ENCODE measurements around the gene PTH2. TPM values are rescaled to one million over a fixed set of nuclear protein-coding genes. Genes with fewer than 3 reads are reported as not detected.

PTH2 gene
- total and polyA plus RNA-seq, 10 donors = not detected

DNA sequence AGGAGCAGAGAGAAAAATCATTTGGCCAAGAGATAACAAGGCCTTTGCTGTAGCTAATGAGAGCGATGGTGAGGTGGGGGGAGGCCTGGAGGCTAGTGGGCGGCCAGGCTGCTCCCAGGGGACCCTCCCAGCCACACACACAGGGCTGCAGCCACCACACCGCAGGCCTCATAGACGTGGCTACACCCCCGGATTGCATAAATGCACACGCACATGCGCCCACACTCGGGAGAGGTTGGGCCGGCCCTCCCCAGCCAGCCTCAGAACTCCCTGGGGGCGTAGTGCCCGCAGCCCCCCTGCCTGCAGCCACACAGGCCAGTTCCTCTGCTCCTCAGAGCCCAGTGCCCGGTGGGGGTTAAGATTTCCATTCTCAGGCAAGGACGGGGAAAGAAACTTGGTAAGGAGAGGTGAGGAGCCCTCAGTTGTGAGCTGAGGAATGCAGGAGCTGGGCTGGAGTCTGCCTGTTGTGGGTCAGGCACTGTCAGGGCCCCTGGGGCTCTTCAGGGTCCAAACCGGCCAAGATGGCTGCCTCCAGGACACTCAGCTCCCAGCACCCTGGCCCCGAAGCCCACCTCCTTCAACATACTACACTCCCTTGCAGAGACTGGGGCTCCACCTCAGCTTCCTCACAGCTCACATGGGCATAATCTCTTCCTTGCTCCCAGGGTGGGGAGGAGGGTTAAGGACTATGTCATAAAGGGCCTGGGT, 8.0 kb downstream of the PTH2 start:
- intact Hi-C loops (cut with DNase I; ENCODE audit: low total_unique reads) = no loop called here
- Histone ChIP-seq H3K36me3 (no peaks in the 10 kb centered on the region), H3K9me3 (no peaks in the 10 kb centered on the region), H3K4me1 (peaks cover 0 to 19% (median 6%) of the 10 kb centered on the region in 6 donors), H3K27me3 (replicated peaks in 1 of 7) (peaks cover 0 to 41% (median 6%) of the 10 kb centered on the region in 7 donors), H3K27ac (no peak overlapping the region), H3K4me3 (no peak overlapping the region)
- TF ChIP-seq POLR2A (IDR thresholded peaks at IDR 0.05) = no peak
- TF ChIP-seq, protein P1, sequence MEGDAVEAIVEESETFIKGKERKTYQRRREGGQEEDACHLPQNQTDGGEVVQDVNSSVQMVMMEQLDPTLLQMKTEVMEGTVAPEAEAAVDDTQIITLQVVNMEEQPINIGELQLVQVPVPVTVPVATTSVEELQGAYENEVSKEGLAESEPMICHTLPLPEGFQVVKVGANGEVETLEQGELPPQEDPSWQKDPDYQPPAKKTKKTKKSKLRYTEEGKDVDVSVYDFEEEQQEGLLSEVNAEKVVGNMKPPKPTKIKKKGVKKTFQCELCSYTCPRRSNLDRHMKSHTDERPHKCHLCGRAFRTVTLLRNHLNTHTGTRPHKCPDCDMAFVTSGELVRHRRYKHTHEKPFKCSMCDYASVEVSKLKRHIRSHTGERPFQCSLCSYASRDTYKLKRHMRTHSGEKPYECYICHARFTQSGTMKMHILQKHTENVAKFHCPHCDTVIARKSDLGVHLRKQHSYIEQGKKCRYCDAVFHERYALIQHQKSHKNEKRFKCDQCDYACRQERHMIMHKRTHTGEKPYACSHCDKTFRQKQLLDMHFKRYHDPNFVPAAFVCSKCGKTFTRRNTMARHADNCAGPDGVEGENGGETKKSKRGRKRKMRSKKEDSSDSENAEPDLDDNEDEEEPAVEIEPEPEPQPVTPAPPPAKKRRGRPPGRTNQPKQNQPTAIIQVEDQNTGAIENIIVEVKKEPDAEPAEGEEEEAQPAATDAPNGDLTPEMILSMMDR (IDR thresholded peaks at IDR 0.05 in 8 of 11, conservative IDR thresholded peaks at IDR 0.05 in 3 of 11) = no peak
- TF ChIP-seq POLR2AphosphoS5 (IDR thresholded peaks at IDR 0.05) = no peak
- DNase-seq = no peak
- 51 to 70% (median 68%) methylated on average over 6 to 15 of the region's 15 CpGs for WGBS, 5 donors

DNA sequence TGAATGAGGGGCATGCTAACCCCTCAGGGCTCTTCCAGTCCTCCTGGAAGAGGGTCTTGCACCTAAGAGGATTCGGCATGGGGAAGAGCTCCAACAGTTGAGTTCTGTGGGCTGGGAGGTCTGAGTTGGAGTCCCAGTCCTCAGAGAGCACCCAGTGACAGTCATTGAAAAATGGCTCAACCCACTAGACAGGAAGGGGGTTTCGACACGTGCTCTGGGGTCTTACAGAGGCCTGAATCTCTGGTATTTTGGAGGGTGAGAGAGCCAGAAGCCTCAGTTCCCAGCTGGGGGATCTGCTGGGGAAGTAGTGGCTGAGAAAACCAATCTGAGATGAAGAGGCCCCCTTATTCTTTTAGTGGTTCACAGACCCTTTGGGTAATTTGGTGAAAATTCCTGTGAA, 9.0 kb downstream of the PTH2 start:
- H3K4me1 ChIP-seq = peaks cover 5 to 29% (median 15%) of the 10 kb centered on the region in 6 donors
- TF ChIP-seq, protein P1 (IDR thresholded peaks at IDR 0.05 in 8 of 11, conservative IDR thresholded peaks at IDR 0.05 in 3 of 11) = no peak
- TF ChIP-seq POLR2AphosphoS5 (IDR thresholded peaks at IDR 0.05) (no peak), POLR2A (IDR thresholded peaks at IDR 0.05) (no peak)
- no peak for DNase-seq
- H3K27me3 ChIP-seq (replicated peaks in 1 of 7) = peaks cover 0 to 31% (median 3%) of the 10 kb centered on the region in 7 donors
- no peaks in the 10 kb centered on the region for H3K36me3 ChIP-seq
- no peaks in the 10 kb centered on the region for H3K9me3 ChIP-seq
- H3K4me3 ChIP-seq = no peak overlapping the region
- no peak overlapping the region for H3K27ac ChIP-seq
- WGBS, 5 donors = 51 to 89% (median 73%) methylated on average over 3 of the region's 3 CpGs
- intact Hi-C loops (cut with DNase I; ENCODE audit: low total_unique reads) = no loop called here

DNA sequence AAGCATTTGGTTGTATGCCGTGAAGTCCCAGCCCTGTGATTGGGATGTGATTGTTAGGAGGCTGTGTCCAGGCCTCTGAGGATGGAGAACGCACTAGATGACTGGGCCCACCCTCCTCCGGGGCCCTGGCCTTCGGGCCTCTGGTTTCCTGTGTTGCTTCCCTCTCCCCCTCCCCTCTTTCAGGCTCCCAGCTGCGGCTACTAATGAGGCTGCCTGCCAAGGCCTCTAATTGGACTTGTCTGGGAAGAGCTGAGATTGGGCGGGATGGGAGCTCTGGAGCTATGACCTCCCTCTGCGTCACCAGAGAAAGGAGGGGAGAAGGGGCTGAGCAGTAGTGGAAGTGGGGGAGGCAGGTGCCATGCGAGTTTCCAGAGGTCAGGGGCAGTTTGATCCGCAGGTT, 9.9 kb downstream of the PTH2 start:
- Histone ChIP-seq H3K4me3 (no peak overlapping the region), H3K27me3 (replicated peaks in 1 of 7) (peaks cover 0 to 21% (median 0%) of the 10 kb centered on the region in 7 donors), H3K9me3 (no peaks in the 10 kb centered on the region), H3K36me3 (no peaks in the 10 kb centered on the region), H3K27ac (no peak overlapping the region), H3K4me1 (peaks cover 5 to 38% (median 24%) of the 10 kb centered on the region in 6 donors)
- DNase-seq = no peak
- intact Hi-C loops (cut with DNase I; ENCODE audit: low total_unique reads) = no loop called here
- TF ChIP-seq, protein P1 (IDR thresholded peaks at IDR 0.05 in 8 of 11, conservative IDR thresholded peaks at IDR 0.05 in 3 of 11) = no peak
- TF ChIP-seq POLR2A (IDR thresholded peaks at IDR 0.05) (no peak), POLR2AphosphoS5 (IDR thresholded peaks at IDR 0.05) (no peak)
- 50 to 73% (median 59%) methylated on average over 8 to 9 of the region's 9 CpGs for WGBS, 5 donors

DNA sequence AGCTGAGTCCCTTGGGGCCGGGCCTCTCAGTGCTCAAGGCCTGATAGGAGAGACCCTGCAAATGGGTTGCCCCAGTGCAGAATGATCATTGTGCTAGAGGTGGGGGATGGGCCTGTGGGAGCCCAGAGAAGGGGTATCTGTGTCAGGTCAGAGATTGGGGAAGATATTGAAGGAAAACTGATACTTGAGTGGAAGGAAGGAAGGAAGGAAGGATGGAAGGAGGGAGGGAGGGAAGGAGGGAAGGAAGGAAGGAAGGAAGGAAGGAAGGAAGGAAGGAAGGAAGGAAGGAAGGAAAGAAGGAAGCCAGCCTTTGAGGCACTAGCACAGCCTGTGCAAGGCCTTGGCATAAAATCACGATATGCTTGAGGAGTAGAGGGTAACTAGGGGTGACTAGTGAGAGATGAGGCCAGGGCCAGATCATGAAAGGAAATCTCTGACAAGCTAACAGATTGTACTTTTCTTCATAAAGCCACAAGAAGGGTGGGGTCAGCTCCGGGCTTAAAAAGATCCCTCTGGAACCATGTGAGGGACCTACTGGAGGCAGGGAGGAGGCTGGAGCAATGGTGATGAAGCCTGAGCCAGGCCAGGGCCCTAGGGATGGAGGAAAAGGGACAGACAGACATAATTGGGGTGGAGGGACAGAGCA, 11.4 kb downstream of the PTH2 start:
- Histone ChIP-seq H3K36me3 (no peaks in the 10 kb centered on the region), H3K27me3 (replicated peaks in 1 of 7) (peaks cover 0 to 8% (median 0%) of the 10 kb centered on the region in 7 donors), H3K4me3 (no peak overlapping the region), H3K9me3 (no peaks in the 10 kb centered on the region), H3K27ac (no peak overlapping the region), H3K4me1 (peaks cover 5 to 31% (median 24%) of the 10 kb centered on the region in 6 donors)
- TF ChIP-seq POLR2A (IDR thresholded peaks at IDR 0.05) (no peak), POLR2AphosphoS5 (IDR thresholded peaks at IDR 0.05) (no peak)
- TF ChIP-seq, protein P1 (IDR thresholded peaks at IDR 0.05 in 8 of 11, conservative IDR thresholded peaks at IDR 0.05 in 3 of 11) = no peak
- intact Hi-C loops (cut with DNase I; ENCODE audit: low total_unique reads) = no loop called here
- 57 to 79% (median 73%) methylated on average over 3 of the region's 3 CpGs for WGBS, 5 donors
- peak; percentile 41 for DNase-seq
